Neuronal stem cell (in vitro differentiated cells): ENCODE data around the gene MTMR8.
"Not testable (repeated sequence)": the region's sequence is repeated elsewhere in the genome, so short reads cannot be mapped to it uniquely, and the experiment has no call there.

Experiments used
- DNase-seq: peaks from one replicate; pipeline ENCODE4 v3.0.0-alpha.2; 2013; ENCODE audit warnings: low spot score
- H2AFZ ChIP-seq: one replicate; pipeline ENCODE4 v1.6.1; 2013; ENCODE audit warnings: mild to moderate bottlenecking, low read length, inconsistent platforms
- H2AK5ac ChIP-seq: 2 replicates; pipeline ENCODE4 v1.6.1; 2013; ENCODE audit warnings: low read depth, mild to moderate bottlenecking, inconsistent platforms, low read length, moderate library complexity, mixed read lengths
- H2BK120ac ChIP-seq: 2 replicates; pipeline ENCODE4 v1.6.1; 2013; ENCODE audit warnings: low read depth, mild to moderate bottlenecking, inconsistent platforms, low read length, moderate library complexity, mixed read lengths
- H2BK12ac ChIP-seq: one replicate; pipeline ENCODE4 v1.6.1; 2013; ENCODE audit warnings: low read length, inconsistent platforms
- H2BK15ac ChIP-seq: 2 replicates; pipeline ENCODE4 v1.6.1; 2013; ENCODE audit warnings: mild to moderate bottlenecking, low read length, inconsistent platforms, mixed read lengths
- H2BK5ac ChIP-seq: one replicate; pipeline ENCODE4 v1.6.1; 2013; ENCODE audit warnings: inconsistent platforms, mild to moderate bottlenecking, low read length, moderate library complexity
- H3K14ac ChIP-seq: one replicate; pipeline ENCODE4 v1.6.1; 2013; ENCODE audit warnings: low read length, inconsistent platforms
- H3K18ac ChIP-seq: 2 replicates; pipeline ENCODE4 v1.6.1; 2013; ENCODE audit warnings: low read length, inconsistent platforms
- H3K23ac ChIP-seq: 2 replicates; pipeline ENCODE4 v1.6.1; 2013; ENCODE audit warnings: low read depth, mild to moderate bottlenecking, mixed read lengths, low read length, inconsistent platforms; ENCODE audit not compliant: poor library complexity
- H3K27ac ChIP-seq: replicated peaks from 3 replicates; pipeline ENCODE4 v1.5.1; 2013; ENCODE audit warnings: low read length, inconsistent platforms
- H3K27me3 ChIP-seq, 3 experiments: 2 replicates each; pipeline ENCODE4 v1.6.1; 2013; ENCODE audit warnings: low read length in 3 of 3, mild to moderate bottlenecking in 2 of 3, inconsistent platforms in 1 of 3, low read depth in 1 of 3, mixed read lengths in 1 of 3, moderate library complexity in 1 of 3; ENCODE audit not compliant: control insufficient read depth in 3 of 3, insufficient read depth in 3 of 3
- H3K36me3 ChIP-seq, 2 donors: replicated peaks in 1 of 2; 2 replicates each; pipeline ENCODE4 v1.6.1; 2013; ENCODE audit warnings: low read length in 2 of 2; ENCODE audit not compliant: control insufficient read depth in 2 of 2, insufficient read depth in 2 of 2
- H3K4ac ChIP-seq: 2 replicates; pipeline ENCODE4 v1.6.1; 2013; ENCODE audit warnings: inconsistent platforms, mild to moderate bottlenecking, low read length, moderate library complexity
- H3K4me1 ChIP-seq, 2 donors: 1 replicate in 1 of 2; 2 replicates in 1 of 2; pipeline ENCODE4 v1.6.1; 2013; ENCODE audit warnings: low read length in 2 of 2, low read depth in 1 of 2; ENCODE audit not compliant: control insufficient read depth in 2 of 2, insufficient read depth in 1 of 2
- H3K4me2 ChIP-seq: one replicate; pipeline ENCODE4 v1.6.1; 2013; ENCODE audit warnings: mild to moderate bottlenecking, low read length, inconsistent platforms; ENCODE audit not compliant: insufficient read depth, poor library complexity, severe bottlenecking
- H3K4me3 ChIP-seq, 2 donors: 2 replicates each; pipeline ENCODE4 v1.5.1; 2013; ENCODE audit warnings: low read length in 2 of 2, mild to moderate bottlenecking in 2 of 2, inconsistent platforms in 1 of 2, moderate library complexity in 1 of 2
- H3K79me1 ChIP-seq: one replicate; pipeline ENCODE4 v1.6.1; 2013; ENCODE audit warnings: low read depth, mild to moderate bottlenecking, inconsistent platforms, low read length, moderate library complexity
- H3K9ac ChIP-seq: one replicate; pipeline ENCODE4 v1.6.1; 2013; ENCODE audit warnings: mild to moderate bottlenecking, low read depth, low read length, inconsistent platforms; ENCODE audit not compliant: poor library complexity
- H3K9me3 ChIP-seq, 2 donors: replicated peaks in 1 of 2; 2 replicates each; pipeline versions ENCODE3 to v1.6.1; 2013; ENCODE audit warnings: low read length in 2 of 2, mild to moderate bottlenecking in 2 of 2, inconsistent platforms in 1 of 2, low read depth in 1 of 2, mixed read lengths in 1 of 2, moderate library complexity in 1 of 2; ENCODE audit not compliant: control insufficient read depth in 2 of 2, insufficient read depth in 1 of 2
- H4K8ac ChIP-seq: one replicate; pipeline ENCODE4 v1.6.1; 2013; ENCODE audit warnings: low read depth, mild to moderate bottlenecking, inconsistent platforms, low read length, moderate library complexity
- H4K91ac ChIP-seq: one replicate; pipeline ENCODE4 v1.6.1; 2013; ENCODE audit warnings: low read length, low read depth, mild to moderate bottlenecking, inconsistent platforms; ENCODE audit not compliant: poor library complexity
- WGBS, 2 donors: extraction: QIAGEN DNeasy Blood & Tissue Kit; methylation state at CpG; one replicate each; pipeline ENCODE4 v1.1.7; 2013; ENCODE audit warnings: missing lambda C conversion rate in 2 of 2, mixed read lengths in 1 of 2; ENCODE audit not compliant: insufficient read length in 2 of 2, insufficient replicate concordance in 1 of 2; ENCODE audit errors: extremely low coverage in 2 of 2; 5-methylcytosine and 5-hydroxymethylcytosine counted together

Gene MTMR8

GRCh38 chrX:64380789-64381188 is 14.5 kb downstream of the MTMR8 start:
- H3K27ac ChIP-seq, H2BK5ac ChIP-seq, H4K91ac ChIP-seq, H4K8ac ChIP-seq, H3K27me3 ChIP-seq, H2AFZ ChIP-seq, H3K23ac ChIP-seq, H2BK120ac ChIP-seq, H3K4me2 ChIP-seq, H2BK15ac ChIP-seq, H3K18ac ChIP-seq, H2BK12ac ChIP-seq, H3K4me1 ChIP-seq, H3K14ac ChIP-seq, H3K79me1 ChIP-seq, H3K9me3 ChIP-seq, H3K4me3 ChIP-seq, H3K4ac ChIP-seq, H3K36me3 ChIP-seq, DNase-seq, H2AK5ac ChIP-seq, H3K9ac ChIP-seq: not testable (repeated sequence)
- WGBS, 2 donors = no CpG with 5 or more reads among the region's 4 CpGs

GRCh38 chrX:64379924-64380323 is 15.3 kb downstream of the MTMR8 start:
- Histone ChIP-seq H2BK15ac (no peak overlapping the region), H3K4ac (no peak overlapping the region), H2AFZ (no peak overlapping the region), H3K9ac (no peak overlapping the region), H2BK120ac (no peak overlapping the region), H3K18ac (no peak overlapping the region), H3K36me3 (no peaks in the 10 kb centered on the region), H3K23ac (no peak overlapping the region), H3K9me3 (peaks cover 0 to 4% of the 10 kb centered on the region in 2 donors), H4K8ac (no peak overlapping the region), H2BK12ac (no peak overlapping the region), H3K79me1 (no peaks in the 10 kb centered on the region), H4K91ac (no peak overlapping the region), H3K27ac (no peak overlapping the region), H3K4me2 (no peak overlapping the region), H3K4me3 (no peak overlapping the region), H3K14ac (no peak overlapping the region), H3K27me3 (no peaks in the 10 kb centered on the region), H2BK5ac (no peak overlapping the region), H3K4me1 (no peaks in the 10 kb centered on the region), H2AK5ac (no peak overlapping the region)
- WGBS, 2 donors = no CpG with 5 or more reads among the region's 1 CpG
- DNase-seq = no peak

GRCh38 chrX:64377753-64378152 is 17.5 kb downstream of the MTMR8 start:
- no peak overlapping the region for H2BK12ac ChIP-seq
- peaks cover 0 to 4% of the 10 kb centered on the region in 2 donors for H3K9me3 ChIP-seq
- H2BK120ac ChIP-seq = no peak overlapping the region
- no peak overlapping the region for H2AFZ ChIP-seq
- H3K4me1 ChIP-seq = no peaks in the 10 kb centered on the region
- H3K14ac ChIP-seq = no peak overlapping the region
- H3K4ac ChIP-seq = no peak overlapping the region
- no peaks in the 10 kb centered on the region for H3K27me3 ChIP-seq
- H3K9ac ChIP-seq = no peak overlapping the region
- H3K18ac ChIP-seq = no peak overlapping the region
- DNase-seq = no peak
- no peak overlapping the region for H2BK5ac ChIP-seq
- no peak overlapping the region for H3K27ac ChIP-seq
- no peak overlapping the region for H3K23ac ChIP-seq
- no peaks in the 10 kb centered on the region for H3K36me3 ChIP-seq
- no peak overlapping the region for H2AK5ac ChIP-seq
- no peak overlapping the region for H4K8ac ChIP-seq
- no peaks in the 10 kb centered on the region for H3K79me1 ChIP-seq
- H3K4me2 ChIP-seq = no peak overlapping the region
- H4K91ac ChIP-seq = no peak overlapping the region
- H3K4me3 ChIP-seq = no peak overlapping the region
- no CpG with 5 or more reads among the region's 3 CpGs for WGBS, 2 donors
- no peak overlapping the region for H2BK15ac ChIP-seq

GRCh38 chrX:64352081-64352480 is 43.2 kb downstream of the MTMR8 start:
- WGBS, 2 donors = no CpG with 5 or more reads among the region's 5 CpGs
- no peak overlapping the region for H3K4ac ChIP-seq

More at GRCh38 chrX:64352081-64352480, 43.2 kb downstream of the MTMR8 start:
- no peak overlapping the region for H3K23ac ChIP-seq
- H3K18ac ChIP-seq = no peak overlapping the region
- H4K8ac ChIP-seq = no peak overlapping the region
- no peak overlapping the region for H3K14ac ChIP-seq
- no peak overlapping the region for H3K9ac ChIP-seq
- H2BK12ac ChIP-seq = no peak overlapping the region
- no peak overlapping the region for H3K4me2 ChIP-seq
- no peaks in the 10 kb centered on the region for H3K79me1 ChIP-seq
- H3K9me3 ChIP-seq = no peaks in the 10 kb centered on the region
- H2AFZ ChIP-seq = no peak overlapping the region
- no peak for DNase-seq
- H2BK120ac ChIP-seq = no peak overlapping the region
- no peak overlapping the region for H2BK15ac ChIP-seq
- no peaks in the 10 kb centered on the region for H3K4me1 ChIP-seq
- H2BK5ac ChIP-seq = no peak overlapping the region
- no peaks in the 10 kb centered on the region for H3K36me3 ChIP-seq
- no peak overlapping the region for H4K91ac ChIP-seq
- no peak overlapping the region for H3K4me3 ChIP-seq
- H3K27me3 ChIP-seq = no peaks in the 10 kb centered on the region
- H3K27ac ChIP-seq = no peak overlapping the region
- no peak overlapping the region for H2AK5ac ChIP-seq
